AG10803 (cell line): Measurements from ENCODE around the gene DISC1.
A peak's percentile ranks its signal among the peaks of the same experiment; 100 is the strongest.

Experiments
- DNase-seq: peaks from one replicate; pipeline ENCODE4 v3.0.0; 2010; ENCODE audit warnings: low read depth
- H3K4me3 ChIP-seq: 2 replicates; pipeline ENCODE4 v1.5.1; 2011; ENCODE audit warnings: mild to moderate bottlenecking, low read length, control low read depth
- CTCF ChIP-seq: conservative IDR thresholded peaks from 2 replicates; pipeline ENCODE4 v1.5.1; 2011; ENCODE audit warnings: mild to moderate bottlenecking, low read length, control low read depth, inconsistent platforms

The DISC1 gene

GRCh38 chr1:231694075-231694431 is 67.5 kb downstream of the DISC1 start:
- no peak for TF ChIP-seq CTCF
- DNase-seq: no peak
- no peak overlapping the region for H3K4me3 ChIP-seq

- H3K4me3 ChIP-seq: no peak overlapping the region
- no peak for DNase-seq
- no peak for TF ChIP-seq CTCF
These were observed 68.0 kb downstream of the DISC1 start for GRCh38 chr1:231694465-231695077.

- no peak for TF ChIP-seq CTCF
- peak; percentile 59 for DNase-seq
- no peak overlapping the region for H3K4me3 ChIP-seq
These were observed 69.1 kb downstream of the DISC1 start for GRCh38 chr1:231695439-231696255.

GRCh38 chr1:231699784-231700183 is 73.2 kb downstream of the DISC1 start:
- no peak for TF ChIP-seq CTCF
- peak; percentile 13 for DNase-seq
- H3K4me3 ChIP-seq: no peak overlapping the region

- no peak for TF ChIP-seq CTCF
- no peak overlapping the region for H3K4me3 ChIP-seq
- DNase-seq: no peak
These were observed 74.7 kb downstream of the DISC1 start for GRCh38 chr1:231701306-231701705.

GRCh38 chr1:231702331-231702730 is 75.7 kb downstream of the DISC1 start:
- no peak for TF ChIP-seq CTCF
- peak; percentile 26 for DNase-seq
- H3K4me3 ChIP-seq: no peak overlapping the region

- H3K4me3 ChIP-seq: no peak overlapping the region
- peak; percentile 81 for DNase-seq
- no peak for TF ChIP-seq CTCF
These were observed 76.2 kb downstream of the DISC1 start for GRCh38 chr1:231702804-231703203.
